Right lung (tissue), 5 donors: ENCODE results near the gene FBXO28. TPM values are rescaled to one million over a fixed set of nuclear protein-coding genes. Genes with fewer than 3 reads are reported as not detected.

Source experiments
- DNase-seq, 2 donors: peaks; one replicate each; pipeline ENCODE4 v3.0.0-alpha.2; 2013
- polyA plus RNA-seq, 5 donors: library from polyadenylated mRNA; unstranded; fragments of 120-200 nt; gene quantifications; one replicate each; pipeline versions ENCODE4 v1.2.1 to v1.2.3, GENCODE V29; 2013; ENCODE audit warnings: inconsistent platforms in 1 of 5, low replicate concordance in 1 of 5; ENCODE audit not compliant: insufficient read length in 5 of 5, insufficient read depth in 1 of 5

Gene FBXO28
- polyA plus RNA-seq, 5 donors, result 23.1 to 33.8 (median 32.6) TPM

GRCh38 chr1:224092111-224092510 is 21.8 kb upstream of the FBXO28 start:
- DNase-seq, result no peak

- DNase-seq, result no peak
Measured at GRCh38 chr1:224092601-224093000, 21.3 kb upstream of the FBXO28 start.

- DNase-seq, result no peak
Measured at GRCh38 chr1:224095339-224095738, 18.6 kb upstream of the FBXO28 start.

- no peak for DNase-seq
Measured at GRCh38 chr1:224095867-224096266, 18.0 kb upstream of the FBXO28 start.

GRCh38 chr1:224096773-224097172 is 17.1 kb upstream of the FBXO28 start:
- DNase-seq, result no peak

GRCh38 chr1:224098007-224098406 is 15.9 kb upstream of the FBXO28 start:
- DNase-seq, result no peak

GRCh38 chr1:224106568-224107281 is 7.2 kb upstream of the FBXO28 start:
- DNase-seq, result peak in 1 of 2 donors; percentile 5

GRCh38 chr1:224107282-224107625 is 6.7 kb upstream of the FBXO28 start:
- DNase-seq, result no peak

- no peak for DNase-seq
Measured at GRCh38 chr1:224108991-224109390, 4.9 kb upstream of the FBXO28 start.

- no peak for DNase-seq
Measured at GRCh38 chr1:224109981-224110380, 3.9 kb upstream of the FBXO28 start.

- no peak for DNase-seq
Measured at GRCh38 chr1:224113005-224113404, 906 bp upstream of the FBXO28 start.

- DNase-seq, result no peak
Measured at GRCh38 chr1:224113545-224113917, 380 bp upstream of the FBXO28 start.

- DNase-seq, result no peak
Measured at GRCh38 chr1:224114787-224115175, 870 bp downstream of the FBXO28 start.

GRCh38 chr1:224116131-224116530 is 2.2 kb downstream of the FBXO28 start:
- peak; percentile 24 to 25 for DNase-seq

- no peak for DNase-seq
Measured at GRCh38 chr1:224118688-224119087, 4.8 kb downstream of the FBXO28 start.

GRCh38 chr1:224123136-224123535 is 9.2 kb downstream of the FBXO28 start:
- DNase-seq, result no peak

- no peak for DNase-seq
Measured at GRCh38 chr1:224124220-224124619, 10.3 kb downstream of the FBXO28 start.

GRCh38 chr1:224127925-224128819 is 14.3 kb downstream of the FBXO28 start:
- no peak for DNase-seq

- DNase-seq, result no peak
Measured at GRCh38 chr1:224131253-224131652, 17.3 kb downstream of the FBXO28 start.

GRCh38 chr1:224132901-224133300 is 19.0 kb downstream of the FBXO28 start:
- no peak for DNase-seq

- no peak for DNase-seq
Measured at GRCh38 chr1:224133741-224134299, 19.9 kb downstream of the FBXO28 start.

- DNase-seq, result no peak
Measured at GRCh38 chr1:224137518-224137917, 23.6 kb downstream of the FBXO28 start.

GRCh38 chr1:224138198-224138597 is 24.3 kb downstream of the FBXO28 start:
- no peak for DNase-seq
